HTR-8/SVneo (cell line): ENCODE data around the gene PRDM7.
A peak's percentile ranks its signal among the peaks of the same experiment; 100 is the strongest.
"Not testable (repeated sequence)": the region's sequence is repeated elsewhere in the genome, so short reads cannot be mapped to it uniquely, and the experiment has no call there.

Experiments
- DNase-seq: peaks from one replicate; pipeline ENCODE4 v3.0.0; 2011; ENCODE audit warnings: low spot score, mixed read lengths; ENCODE audit not compliant: insufficient read length
- FAIRE-seq: peaks from 2 replicates; lab custom pipeline; 2011; peaks lifted over from hg19 to GRCh38; lab: Jason Lieb, UNC

Gene PRDM7

GRCh38 chr16:90077240-90077756 lies at the start of gene PRDM7:
TSS of gene PRDM7 (minus strand) at chr16:90077331. CDS start at chr16:90075910, 1,421 bp downstream.
- FAIRE-seq (no peak), DNase-seq (peak; percentile 97)

GRCh38 chr16:90121846-90122245 lies 44.7 kb upstream of the PRDM7 start:
- not testable (repeated sequence) for DNase-seq, FAIRE-seq

GRCh38 chr16:90107617-90108016 lies 30.5 kb upstream of the PRDM7 start:
- not testable (repeated sequence) for DNase-seq, FAIRE-seq

GRCh38 chr16:90107060-90107459 lies 29.9 kb upstream of the PRDM7 start:
- not testable (repeated sequence) for DNase-seq, FAIRE-seq

- not testable (repeated sequence) for FAIRE-seq, DNase-seq
Observed at GRCh38 chr16:90106271-90106670, 29.1 kb upstream of the PRDM7 start.

- FAIRE-seq, DNase-seq: not testable (repeated sequence)
Observed at GRCh38 chr16:90104725-90105124, 27.6 kb upstream of the PRDM7 start.

- not testable (repeated sequence) for FAIRE-seq, DNase-seq
Observed at GRCh38 chr16:90102086-90102884, 25.2 kb upstream of the PRDM7 start.

- FAIRE-seq, DNase-seq: not testable (repeated sequence)
Observed at GRCh38 chr16:90101332-90101731, 24.2 kb upstream of the PRDM7 start.

GRCh38 chr16:90100790-90101189 lies 23.7 kb upstream of the PRDM7 start:
- FAIRE-seq, DNase-seq: not testable (repeated sequence)

- DNase-seq, FAIRE-seq: not testable (repeated sequence)
Observed at GRCh38 chr16:90100229-90100628, 23.1 kb upstream of the PRDM7 start.

- FAIRE-seq, DNase-seq: not testable (repeated sequence)
Observed at GRCh38 chr16:90098936-90099335, 21.8 kb upstream of the PRDM7 start.

- DNase-seq, FAIRE-seq: not testable (repeated sequence)
Observed at GRCh38 chr16:90097010-90097684, 20.0 kb upstream of the PRDM7 start.

- not testable (repeated sequence) for FAIRE-seq, DNase-seq
Observed at GRCh38 chr16:90094791-90095190, 17.7 kb upstream of the PRDM7 start.

GRCh38 chr16:90094296-90094695 lies 17.2 kb upstream of the PRDM7 start:
- not testable (repeated sequence) for DNase-seq, FAIRE-seq

- FAIRE-seq, DNase-seq: not testable (repeated sequence)
Observed at GRCh38 chr16:90093799-90094198, 16.7 kb upstream of the PRDM7 start.

- DNase-seq, FAIRE-seq: not testable (repeated sequence)
Observed at GRCh38 chr16:90092781-90093180, 15.7 kb upstream of the PRDM7 start.

- FAIRE-seq (no peak), DNase-seq (no peak)
Observed at GRCh38 chr16:90084215-90084950, 7.3 kb upstream of the PRDM7 start.

GRCh38 chr16:90083139-90083538 lies 6.0 kb upstream of the PRDM7 start:
- DNase-seq (no peak), FAIRE-seq (no peak)

- FAIRE-seq = no peak
- no peak for DNase-seq
Observed at GRCh38 chr16:90081606-90081970, 4.5 kb upstream of the PRDM7 start.

- DNase-seq = no peak
- no peak for FAIRE-seq
Observed at GRCh38 chr16:90078579-90078895, 1.4 kb upstream of the PRDM7 start.
